GM18909 (cell line): Measurements from ENCODE around the gene CDK5R1.
A peak's percentile ranks its signal among the peaks of the same experiment; 100 is the strongest.
"Not testable (repeated sequence)": the region's sequence is repeated elsewhere in the genome, so short reads cannot be mapped to it uniquely, and the experiment has no call there.

Experiments
- ATAC-seq: cut with Tn5 transposase; IDR thresholded peaks from one replicate; pipeline ENCODE4 v1.9.1; 2021; ENCODE audit warnings: mild to moderate bottlenecking; ENCODE audit not compliant: unreplicated experiment, poor library complexity

Gene CDK5R1

DNA sequence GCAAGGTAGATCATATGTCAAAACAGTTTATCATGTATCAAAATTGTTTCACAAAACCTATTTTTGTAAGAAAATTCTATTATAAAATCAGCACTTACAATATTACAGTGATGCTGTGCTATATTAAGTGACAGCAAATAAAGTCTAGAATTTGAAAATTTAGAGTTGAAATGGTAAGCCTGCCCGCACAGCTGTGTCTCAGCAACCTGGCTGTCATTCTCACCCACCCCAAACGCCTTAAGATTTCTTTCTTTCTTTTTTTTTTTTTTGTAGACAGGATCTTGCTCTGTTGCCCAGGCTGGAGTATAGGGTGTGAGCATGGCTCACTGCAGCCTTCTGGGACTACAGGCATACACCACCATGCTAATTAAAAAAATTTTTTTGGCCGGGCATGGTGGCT lies 26.8 kb downstream of the CDK5R1 start:
- no peak for ATAC-seq

GRCh38 chr17:32514606-32515005 lies 27.8 kb downstream of the CDK5R1 start:
- no peak for ATAC-seq

DNA sequence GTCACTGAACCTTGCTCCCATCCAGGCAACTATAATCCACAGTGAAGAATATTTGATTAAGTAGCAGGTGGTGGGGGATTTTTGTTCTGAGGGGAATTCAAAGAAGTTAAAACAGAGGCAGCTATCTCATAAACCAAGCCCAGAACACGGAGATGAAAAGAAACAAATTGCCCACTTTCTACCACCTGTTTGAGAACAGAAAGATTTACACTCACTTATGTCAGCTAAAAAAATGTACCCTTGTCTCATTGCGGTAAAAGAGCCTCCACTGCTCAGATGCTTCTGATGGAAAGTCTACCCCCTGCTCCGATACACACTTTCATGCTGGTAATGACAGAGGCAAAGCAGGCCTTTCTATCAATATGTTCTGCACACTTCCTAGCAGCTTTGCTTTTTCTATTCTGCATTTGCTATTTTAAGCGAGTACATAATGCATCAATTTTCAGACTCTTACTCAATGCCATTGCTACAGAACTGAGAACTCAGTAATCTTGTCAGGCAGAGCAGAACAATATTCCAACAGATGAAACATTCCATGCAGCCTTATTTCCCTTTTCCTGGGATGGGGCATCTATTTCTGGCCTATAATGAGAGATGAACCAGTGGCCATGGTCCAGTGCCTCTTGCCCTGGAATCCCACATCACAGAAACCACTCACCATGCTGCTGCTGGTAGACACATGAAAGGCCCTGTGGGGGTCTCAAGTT lies 29.0 kb downstream of the CDK5R1 start:
- ATAC-seq = peak; percentile 56

- ATAC-seq = no peak
Measured at GRCh38 chr17:32516450-32516849, 29.7 kb downstream of the CDK5R1 start.

- ATAC-seq = no peak
Measured at GRCh38 chr17:32516940-32517701, 30.3 kb downstream of the CDK5R1 start.

DNA sequence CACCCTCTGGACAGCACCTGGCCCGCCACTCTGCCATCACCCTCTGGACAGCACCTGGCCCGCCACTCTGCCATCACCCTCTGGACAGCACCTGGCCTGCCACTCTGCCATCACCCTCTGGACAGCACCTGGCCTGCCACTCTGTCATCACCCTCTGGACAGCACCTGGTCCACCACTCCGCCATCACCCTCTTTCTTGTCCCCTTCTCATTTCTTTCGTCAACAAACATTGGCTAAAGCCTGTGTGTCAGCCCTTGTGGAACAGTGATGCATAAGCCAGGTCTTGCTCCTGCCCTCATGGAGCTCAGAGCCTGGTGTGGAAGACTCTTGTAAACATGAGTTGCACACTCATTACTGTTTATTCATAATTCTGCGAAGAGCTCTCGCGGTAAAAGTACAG lies 31.2 kb downstream of the CDK5R1 start:
- no peak for ATAC-seq

DNA sequence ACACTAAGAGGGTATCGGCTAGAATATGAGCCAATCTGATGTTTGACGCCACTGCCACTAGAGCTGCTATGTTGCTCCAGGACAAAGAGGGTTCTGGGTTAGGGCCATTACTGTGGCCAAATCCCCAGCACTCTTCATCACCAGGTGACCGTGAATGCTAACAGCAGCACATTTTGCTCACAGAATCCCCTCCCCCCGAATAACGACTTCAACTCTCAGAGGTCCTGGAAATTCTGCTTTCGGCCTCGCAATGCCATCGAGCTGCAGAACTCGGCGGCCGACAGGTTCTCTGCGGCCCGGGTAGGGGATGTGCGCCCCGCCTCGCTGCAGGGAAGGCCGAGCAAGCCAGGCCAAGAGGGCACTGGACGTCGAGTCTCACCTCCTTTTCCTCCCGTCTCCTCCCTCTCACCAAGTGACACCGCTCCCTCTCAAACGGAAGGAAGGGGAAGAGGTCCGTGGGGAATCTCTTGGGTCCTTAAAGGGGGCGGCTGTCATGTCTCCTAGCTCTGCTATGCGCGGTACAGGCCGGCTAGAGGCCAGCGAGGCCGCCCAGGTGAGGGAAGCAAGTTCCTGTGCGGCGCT lies 31.9 kb downstream of the CDK5R1 start:
- no peak for ATAC-seq

GRCh38 chr17:32519228-32520103 lies 32.7 kb downstream of the CDK5R1 start:
- no peak for ATAC-seq

DNA sequence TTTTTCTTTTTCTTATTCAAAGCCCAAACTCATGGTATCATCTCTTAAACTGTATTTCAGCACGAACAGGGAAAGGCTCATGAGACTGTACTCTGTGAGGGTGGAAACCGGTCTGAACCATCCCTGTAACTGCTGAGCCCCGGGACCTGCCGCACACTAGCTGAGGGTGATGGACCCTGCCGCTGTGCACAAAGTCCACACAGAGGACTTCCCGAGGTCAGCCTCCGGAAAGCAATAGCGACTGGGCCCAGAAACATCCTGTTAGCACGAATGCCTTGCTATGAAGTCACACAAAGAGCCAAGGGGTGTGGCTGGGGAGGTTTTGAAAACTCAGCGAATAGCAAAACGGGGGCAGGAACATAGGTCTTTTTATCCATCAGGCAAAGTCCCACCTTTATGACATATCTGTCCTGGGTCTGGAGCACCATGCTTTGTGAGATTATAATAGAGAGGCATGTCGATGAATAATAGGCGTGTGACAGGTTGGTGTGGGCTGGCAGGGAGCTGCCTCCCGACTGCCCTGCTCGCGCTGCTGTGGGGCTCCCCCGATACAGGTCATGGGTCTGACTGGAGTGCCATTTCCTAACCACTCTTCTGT lies 33.4 kb downstream of the CDK5R1 start:
- no peak for ATAC-seq

DNA sequence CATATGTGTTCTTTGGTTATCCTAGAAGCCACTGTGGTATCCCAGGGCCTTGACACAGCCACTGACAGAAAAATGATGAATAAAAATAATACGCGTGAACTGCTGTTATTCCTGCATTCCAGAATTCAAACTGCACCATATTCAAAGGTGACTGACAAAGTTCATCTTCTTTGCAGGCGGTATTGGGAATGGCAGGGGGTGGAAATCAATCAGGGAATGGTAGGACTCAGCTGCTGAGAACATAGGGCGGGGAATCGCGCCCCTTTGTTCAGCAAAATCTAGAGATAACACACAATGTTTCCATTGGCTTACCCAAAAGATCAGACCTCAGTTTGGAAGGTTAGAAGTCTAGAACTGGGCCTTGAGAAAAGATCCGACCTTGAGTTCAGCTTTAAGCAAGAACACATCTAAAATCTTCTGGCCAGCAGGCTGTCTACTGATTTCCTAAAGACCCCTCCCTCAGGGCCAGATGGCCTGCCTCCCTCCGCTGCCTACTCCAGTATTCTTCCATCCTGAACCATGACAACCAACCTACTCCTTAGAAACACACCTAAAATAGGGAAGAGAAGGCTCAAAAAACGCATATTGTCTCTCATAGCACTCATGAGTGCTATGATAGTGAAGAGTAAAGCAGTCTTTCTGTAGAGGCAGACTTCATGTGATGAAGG lies 34.1 kb downstream of the CDK5R1 start:
- no peak for ATAC-seq

DNA sequence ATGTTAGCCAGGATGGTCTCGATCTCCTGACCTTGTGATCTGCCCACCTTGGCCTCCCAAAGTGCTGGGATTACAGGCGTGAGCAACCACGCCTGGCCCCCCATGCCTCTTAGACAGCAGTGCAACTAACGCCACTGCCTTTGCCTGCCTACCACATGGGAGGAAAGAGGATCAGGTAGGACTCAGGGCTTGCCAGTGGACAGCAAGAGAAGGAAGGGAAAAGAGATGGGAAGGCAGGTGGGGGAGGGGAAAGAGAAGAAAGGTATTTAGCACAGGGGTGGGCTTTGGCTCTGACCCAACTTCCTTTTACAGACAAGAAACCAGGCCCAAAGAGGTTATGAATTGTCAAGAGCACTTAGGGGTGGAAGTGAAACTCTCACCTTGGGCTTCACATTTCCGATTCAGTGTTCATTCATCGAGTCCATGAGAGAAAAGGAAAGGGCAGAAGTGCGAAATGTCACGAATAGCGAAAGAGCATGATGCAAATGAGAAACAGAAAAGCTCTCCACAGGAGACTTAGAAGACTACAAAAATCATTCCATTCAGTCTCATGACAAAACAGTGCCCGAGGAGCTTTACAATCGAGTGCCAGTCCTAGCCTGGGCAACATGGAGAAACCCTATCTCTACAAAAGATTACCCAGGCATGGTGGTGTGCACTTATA lies 36.4 kb downstream of the CDK5R1 start:
- ATAC-seq = peak; percentile 63

DNA sequence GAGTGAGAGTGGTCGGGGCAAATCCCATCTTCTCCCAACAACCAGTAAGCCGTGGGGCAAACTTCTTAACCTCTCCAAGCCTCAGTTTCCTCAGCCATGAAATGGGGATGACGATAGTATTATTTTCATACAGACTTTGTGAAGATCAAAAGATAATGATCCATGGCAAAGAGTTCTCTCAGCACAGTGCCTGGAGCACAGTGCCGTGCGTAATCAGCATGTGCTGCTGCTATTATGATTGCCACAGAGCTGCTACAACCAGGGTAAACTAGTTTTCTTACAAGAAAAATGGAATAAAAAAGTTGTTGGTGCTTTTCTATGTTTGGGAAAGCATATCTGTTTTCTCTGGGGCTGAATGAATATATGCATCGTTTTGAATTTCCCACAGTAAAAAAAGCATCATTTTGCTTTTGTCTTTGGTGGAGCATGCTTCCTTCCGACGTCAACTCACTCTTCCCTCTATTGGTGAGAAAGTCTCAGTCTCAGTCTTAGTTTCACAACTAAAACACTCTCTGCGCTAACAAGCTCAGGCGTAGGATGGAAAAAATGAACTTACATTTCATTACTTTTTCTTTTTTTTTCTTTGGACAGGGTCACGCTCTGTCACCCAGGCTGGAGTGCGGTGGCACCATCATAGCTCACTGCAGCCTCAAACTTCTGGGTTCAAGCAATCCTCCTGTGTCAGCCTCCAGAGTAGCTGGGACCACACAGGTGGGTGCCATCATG lies 37.2 kb downstream of the CDK5R1 start:
- peak; percentile 54 for ATAC-seq

DNA sequence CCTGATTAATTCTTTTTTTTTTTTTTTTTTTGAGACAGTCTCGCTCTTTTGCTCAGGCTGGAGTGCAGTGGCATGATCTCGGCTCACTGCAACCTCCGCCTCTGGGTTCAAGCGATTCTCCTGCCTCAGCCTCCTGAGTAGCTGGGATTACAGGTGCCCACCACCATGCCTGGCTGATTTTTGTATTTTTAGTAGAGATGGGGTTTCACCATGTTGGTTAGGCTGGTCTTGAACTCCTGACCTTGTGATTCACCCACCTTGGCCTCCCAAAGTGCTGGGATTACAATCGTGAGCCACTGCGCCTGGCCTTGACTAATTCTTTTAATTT lies 37.7 kb downstream of the CDK5R1 start:
- not testable (repeated sequence) for ATAC-seq

- ATAC-seq = no peak
Measured at GRCh38 chr17:32525122-32525521, 38.3 kb downstream of the CDK5R1 start.

DNA sequence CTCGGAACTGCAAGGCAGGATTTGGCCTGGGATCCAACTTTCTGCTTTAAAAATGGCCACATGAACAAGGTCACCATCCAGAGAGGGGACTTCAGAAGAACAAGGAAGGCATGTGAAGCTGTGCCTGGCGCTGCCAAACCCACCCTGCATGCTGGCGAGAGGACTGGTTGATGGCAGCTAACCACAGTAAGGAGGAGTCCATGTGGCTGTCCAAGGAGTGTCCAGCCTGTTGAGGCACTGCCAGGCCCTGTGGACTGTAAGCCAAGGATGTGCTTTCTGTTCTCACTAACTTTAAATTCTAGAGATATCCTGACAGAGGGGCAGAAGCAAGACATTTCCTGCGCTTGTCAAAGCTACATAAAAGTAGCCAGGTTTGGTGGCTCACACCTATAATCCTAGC lies 40.4 kb downstream of the CDK5R1 start:
- no peak for ATAC-seq

DNA sequence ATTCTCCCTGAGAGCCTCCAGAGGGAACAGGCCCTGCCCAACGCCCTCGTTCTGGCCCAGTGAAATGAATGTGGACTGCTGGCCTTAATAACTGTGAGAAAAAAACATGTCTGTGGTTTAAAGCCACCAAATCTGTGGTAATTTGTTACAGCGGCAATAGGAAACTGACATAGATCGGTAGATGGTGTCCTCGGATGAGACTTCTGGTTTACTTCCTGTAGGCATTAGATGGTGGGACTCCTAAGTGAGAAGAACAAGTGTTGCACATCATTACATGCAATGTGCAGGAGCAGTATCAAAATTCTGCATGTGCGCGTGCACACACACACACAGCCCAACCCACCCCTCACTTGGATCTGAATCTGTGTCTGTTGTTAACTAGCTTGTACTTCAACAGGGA lies 42.0 kb downstream of the CDK5R1 start:
- ATAC-seq = no peak

GRCh38 chr17:32529604-32530003 lies 42.8 kb downstream of the CDK5R1 start:
- ATAC-seq = no peak

- ATAC-seq = no peak
Measured at GRCh38 chr17:32533296-32533695, 46.5 kb downstream of the CDK5R1 start.
